ENCODE data around the gene NHLRC3.
"Not testable (repeated sequence)": the region's sequence is repeated elsewhere in the genome, so short reads cannot be mapped to it uniquely, and the experiment has no call there.

The NHLRC3 gene, protein sequence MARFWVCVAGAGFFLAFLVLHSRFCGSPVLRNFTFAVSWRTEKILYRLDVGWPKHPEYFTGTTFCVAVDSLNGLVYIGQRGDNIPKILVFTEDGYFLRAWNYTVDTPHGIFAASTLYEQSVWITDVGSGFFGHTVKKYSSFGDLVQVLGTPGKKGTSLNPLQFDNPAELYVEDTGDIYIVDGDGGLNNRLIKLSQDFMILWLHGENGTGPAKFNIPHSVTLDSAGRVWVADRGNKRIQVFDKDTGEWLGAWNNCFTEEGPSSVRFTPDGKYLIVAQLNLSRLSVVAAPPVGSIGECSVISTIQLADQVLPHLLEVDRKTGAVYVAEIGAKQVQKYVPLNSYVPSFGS

DNA sequence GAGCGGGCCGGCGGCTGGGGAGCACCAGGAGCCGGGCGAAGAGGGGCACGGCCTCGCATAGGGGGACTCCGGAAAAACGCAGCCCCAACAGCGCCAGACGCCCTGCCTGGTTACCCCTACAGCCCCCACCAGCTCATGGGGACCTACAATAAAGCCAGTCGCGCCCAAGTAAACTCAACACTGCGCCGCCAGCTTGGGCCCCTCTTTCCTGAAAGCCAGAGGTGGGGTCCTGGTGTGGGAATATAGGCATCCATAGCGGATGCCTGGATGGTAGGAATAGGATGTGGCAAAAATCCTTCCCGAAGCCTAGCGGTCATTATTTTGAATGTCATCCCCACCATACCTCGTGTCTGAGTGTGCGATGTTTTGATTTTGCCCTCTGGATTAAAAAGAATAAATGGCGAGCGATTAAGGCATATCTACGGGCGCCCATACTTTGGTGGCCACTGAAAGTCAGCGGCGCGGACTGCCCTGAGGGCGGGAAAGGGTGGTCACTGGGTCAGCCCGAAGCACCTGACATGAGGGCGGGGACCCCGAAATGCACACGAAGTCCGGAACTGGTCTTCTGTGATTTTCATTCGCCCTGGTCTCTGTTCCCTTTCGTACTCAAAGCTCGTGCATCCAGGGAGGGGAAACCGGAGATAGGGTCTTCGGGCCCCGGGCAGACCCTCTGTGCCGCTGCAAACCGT is at the start of gene NHLRC3, which contains the start of gene PROSER1:
Gene NHLRC3 (plus strand): TSS at position 577 of the 689 bp plus-strand sequence. CDS start 184 bp downstream, outside the sequence.
Gene PROSER1 (minus strand): TSS at position 210 of the 689 bp plus-strand sequence. CDS start 847 bp downstream, outside the sequence.
- DNase-seq, result peak; percentile 85

DNA sequence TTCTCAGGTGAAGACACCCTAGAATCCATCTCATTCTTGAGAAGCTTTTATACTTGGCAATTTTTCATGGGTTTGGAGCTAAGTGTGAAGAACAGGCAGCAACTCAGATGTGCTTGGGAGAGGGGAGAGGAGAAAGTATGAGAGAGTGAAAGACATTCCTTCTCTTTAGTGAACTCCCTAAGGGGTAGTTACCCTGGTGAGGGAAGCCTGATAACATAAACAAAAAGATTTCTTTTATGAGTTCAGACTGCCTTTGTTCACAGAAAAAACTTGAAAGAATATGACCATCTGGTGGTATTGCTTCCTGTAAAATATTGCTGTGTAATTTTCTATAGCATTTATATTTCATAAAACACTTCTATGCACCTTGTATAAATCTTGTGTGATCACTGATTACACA is 47.6 kb upstream of the NHLRC3 start, which contains the start of gene STOML3:
Gene STOML3 (minus strand): TSS at position 139 of the 400 bp plus-strand sequence. CDS start 110 bp downstream, at position 29.
- no peak for DNase-seq

DNA sequence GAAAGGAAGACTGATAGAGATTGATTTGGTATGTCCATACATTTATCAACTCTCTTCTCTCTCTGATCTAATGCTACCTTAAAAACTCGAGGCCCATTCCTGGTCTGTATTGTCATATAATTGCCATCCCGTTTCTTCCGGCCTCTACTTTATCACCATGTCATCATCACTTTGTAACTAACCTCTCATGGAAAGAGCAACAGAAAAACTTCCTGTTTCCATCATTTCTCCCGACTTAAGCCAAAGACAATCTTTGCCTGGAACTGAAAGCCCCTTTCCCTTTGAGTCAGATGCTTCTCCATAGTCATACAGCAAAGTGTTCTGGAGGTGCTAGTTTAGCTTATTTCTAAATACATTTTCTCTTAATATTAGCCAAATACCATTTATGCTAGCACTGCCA is 44.9 kb upstream of the NHLRC3 start:
- no peak for DNase-seq

DNA sequence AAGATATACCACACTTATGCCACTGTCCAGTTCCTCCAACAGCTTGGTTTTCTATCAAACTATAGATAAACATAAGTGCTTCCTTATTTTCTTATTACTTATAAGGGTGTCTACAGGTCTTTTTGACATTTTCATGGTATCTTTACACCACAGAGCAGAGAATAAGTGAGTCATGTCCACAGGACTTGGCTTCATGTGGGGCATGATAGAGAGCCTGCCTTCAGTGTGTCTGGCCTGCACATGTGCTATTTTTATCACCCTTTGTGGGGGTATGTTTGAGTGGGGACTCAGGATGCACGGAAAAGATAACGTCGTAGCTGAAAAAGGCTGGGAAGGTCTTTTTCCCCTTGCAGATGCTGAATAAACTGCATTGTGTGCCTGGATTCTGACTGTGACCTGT is 39.5 kb upstream of the NHLRC3 start:
- DNase-seq, result no peak

DNA sequence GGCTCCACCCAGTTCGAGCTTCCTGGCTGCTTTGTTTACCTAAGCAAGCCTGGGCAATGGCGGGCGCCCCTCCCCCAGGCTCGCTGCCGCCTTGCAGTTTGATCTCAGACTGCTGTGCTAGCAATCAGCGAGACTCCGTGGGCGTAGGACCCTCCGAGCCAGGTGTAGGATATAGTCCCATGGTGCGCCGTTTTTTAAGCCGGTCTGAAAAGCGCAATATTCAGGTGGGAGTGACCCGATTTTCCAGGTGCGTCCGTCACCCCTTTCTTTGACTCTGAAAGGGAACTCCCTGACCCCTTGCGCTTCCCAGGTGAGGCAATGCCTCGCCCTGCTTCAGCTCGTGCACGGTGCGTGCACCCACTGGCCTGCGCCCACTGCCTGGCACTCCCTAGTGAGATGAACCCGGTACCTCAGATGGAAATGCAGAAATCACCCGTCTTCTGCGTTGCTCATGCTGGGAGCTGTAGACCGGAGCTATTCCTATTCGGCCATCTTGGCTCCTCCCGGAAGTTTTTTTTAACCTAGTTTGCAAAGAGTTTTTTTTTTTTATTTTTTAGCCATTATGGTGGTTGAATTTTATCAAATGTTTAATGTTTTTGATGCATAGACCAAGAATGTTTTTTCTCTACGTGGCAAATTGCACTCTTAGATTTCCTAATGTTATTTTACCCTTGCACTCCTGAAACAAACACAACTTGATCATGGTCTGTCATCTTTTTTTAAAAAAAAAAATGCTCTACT is 31.7 kb upstream of the NHLRC3 start:
- DNase-seq, result not testable (repeated sequence)

DNA sequence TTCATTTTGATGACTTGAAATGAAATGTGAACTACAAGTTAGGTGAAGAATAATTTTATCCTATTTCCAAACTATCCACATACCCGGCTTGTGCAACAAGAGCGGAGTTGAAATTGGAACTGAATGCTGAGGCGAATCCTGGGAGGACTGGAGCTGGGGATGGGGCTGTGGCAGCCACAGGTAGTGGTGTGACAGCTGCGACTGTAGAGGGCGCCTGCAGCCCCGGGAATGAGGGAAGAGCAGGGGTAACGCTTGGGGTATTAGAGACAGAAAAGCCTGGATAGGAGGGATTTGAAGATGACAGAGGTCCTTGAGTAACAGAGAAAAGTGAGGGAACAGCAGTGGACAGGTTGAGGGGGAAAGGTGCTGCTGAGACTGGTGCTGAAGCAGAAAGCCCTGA is 25.6 kb upstream of the NHLRC3 start:
- DNase-seq, result no peak

DNA sequence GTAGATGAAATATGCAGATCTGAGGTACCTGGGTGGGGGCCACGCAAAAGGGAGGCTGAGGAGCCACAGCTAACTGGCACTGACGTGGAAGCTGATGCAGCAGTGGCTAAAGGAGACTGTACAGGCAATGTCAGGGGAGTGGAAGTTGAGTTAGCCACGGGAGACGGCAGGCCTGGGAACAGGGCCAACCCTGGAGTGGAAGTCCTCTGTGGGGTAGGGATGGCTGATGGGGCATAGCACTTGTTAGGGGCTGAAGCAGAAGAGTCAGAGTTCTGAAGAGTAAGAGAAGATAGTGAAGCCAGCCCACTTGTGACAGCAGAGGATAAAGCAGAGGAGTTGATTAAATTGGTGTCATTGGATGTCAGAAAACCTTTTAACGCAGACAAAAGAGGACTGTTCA is 24.8 kb upstream of the NHLRC3 start:
- no peak for DNase-seq

DNA sequence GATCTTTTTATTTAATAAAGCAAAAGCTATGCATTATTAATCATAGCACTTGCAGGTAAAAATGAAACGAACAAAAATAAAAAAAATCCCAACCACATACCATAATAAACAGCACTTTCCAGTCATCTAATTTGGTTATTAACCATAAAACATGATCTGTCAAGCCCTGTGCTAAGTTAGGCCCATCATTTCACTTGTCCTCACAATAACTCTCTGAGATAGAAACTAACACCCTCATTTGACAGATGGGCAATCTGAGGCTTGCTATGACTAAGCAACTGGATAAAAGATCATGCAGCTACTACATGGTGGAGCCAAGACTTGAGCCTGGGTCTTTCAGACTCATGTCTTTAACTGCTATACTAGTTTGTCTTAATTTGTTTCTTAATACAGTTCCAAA is 22.2 kb upstream of the NHLRC3 start:
- no peak for DNase-seq

DNA sequence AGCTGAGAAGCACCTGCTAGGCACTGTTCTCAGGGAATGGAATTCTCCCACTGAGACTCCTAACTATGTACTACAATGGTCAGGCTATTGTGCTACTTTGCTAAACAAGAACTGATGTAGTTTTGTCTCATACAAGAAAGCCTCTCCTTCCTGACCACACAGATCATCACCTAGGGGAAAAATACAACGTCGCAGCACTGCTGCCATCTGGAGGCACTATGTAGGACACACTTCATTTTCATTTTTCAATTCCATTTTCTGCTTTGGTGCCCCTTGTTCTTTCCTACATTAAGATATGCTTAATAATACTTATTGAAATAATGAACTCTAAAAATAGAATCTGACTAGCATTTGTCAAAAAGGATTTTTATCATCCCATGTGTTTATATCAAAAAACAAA is 21.5 kb upstream of the NHLRC3 start:
- DNase-seq, result no peak

DNA sequence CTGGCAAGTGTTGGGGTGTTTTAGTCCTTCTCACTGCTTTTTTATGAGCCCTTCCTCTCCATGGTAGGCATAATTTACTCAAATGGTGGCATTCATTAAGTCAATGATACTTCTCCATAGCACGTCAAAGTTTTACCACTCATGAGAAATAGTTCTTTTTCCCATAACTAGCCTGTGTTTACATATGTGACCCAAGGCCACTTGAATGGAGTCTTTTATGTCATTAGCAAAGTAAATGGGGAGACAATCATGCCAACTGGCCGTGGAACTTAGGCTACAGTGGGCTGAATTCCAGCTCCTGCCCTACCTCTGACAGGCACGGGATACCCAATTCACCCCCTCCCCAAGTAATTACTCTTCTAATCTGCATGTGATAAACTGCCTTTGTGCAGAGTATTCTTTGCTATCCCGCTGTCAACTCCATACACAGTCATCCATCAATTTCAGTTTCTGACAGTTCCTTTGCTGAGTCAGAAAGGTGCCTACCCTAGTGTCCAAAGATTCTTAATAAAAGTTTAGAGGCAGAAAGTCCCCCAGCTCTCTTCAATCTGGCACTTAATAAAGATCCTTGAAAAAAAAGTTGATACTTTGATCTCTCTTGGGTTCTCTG is 17.3 kb upstream of the NHLRC3 start:
- no peak for DNase-seq

DNA sequence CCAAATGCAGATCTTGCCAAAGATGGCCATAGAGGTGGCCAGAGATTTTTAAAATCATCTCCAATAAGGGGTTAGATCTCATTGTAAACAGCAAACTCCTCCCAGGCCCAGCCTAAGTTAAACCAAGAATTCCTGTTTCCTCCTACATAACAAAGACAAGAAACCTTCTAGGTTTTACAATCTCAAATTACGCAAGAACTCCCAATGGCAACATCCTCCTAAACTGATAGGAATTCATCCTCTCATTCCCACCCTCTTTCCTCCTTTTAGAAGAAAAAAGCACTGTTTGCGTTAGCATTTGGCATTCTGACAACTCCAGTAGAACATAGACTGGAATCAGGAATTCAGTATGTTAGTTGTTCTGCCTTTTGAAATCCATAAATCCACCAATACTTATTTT is 14.9 kb upstream of the NHLRC3 start:
- no peak for DNase-seq

DNA sequence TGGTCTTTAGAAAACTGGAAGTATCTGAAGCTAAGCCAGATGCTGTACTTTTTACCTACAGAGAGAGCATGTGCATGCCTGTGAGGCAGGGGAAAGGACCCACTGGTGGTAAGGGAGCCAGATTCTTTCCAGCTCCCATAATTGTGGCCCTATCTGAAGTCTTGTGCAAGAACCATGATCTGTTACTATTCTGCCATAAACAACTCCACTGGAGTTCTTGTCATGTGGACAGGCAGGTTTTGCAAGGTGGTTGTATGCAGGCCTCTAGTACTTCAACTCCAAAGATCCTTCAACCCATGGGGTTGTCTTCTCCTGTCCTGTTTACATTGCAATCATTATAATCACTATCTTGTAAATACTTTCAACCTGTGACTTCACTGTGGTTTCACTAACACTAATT is 14.5 kb upstream of the NHLRC3 start:
- no peak for DNase-seq

DNA sequence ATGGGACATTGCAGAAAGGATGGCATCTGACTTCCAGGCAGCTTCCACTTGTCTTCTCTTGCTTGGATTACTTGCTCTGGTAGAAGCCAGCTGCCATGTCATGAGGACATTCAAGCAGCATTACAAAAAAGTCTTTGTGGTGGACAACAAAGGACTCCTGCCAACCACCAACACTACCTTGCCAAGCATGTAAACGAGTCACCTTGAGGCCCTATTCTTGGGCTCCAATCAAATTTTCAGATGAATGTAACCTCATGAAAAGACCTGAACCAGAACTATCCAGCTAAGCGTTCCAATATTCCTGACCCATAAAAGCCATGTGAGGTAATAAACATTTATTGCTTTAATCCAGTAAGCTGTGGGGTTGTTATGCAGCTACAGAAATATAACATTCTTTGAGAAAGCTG is 12.8 kb upstream of the NHLRC3 start:
- DNase-seq, result no peak

DNA sequence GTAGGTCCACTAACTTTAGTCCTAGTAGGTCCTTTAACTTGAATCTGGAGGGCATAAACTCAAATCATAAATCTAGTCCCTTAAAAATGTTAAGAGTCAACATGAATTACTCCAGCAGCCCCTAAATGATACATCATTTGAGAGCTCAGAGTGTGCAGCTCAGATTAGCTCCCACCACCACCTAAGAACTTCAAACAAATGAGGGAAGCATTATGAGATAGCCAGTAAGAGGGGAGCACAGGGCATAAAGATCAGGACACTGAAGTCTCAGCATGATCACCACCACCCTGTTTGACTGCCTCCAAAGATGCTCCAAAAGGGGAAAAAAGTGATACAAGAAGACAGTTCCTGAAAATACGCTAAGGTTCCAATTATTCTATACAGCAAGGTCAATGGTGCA is 6.1 kb upstream of the NHLRC3 start:
- DNase-seq, result no peak

DNA sequence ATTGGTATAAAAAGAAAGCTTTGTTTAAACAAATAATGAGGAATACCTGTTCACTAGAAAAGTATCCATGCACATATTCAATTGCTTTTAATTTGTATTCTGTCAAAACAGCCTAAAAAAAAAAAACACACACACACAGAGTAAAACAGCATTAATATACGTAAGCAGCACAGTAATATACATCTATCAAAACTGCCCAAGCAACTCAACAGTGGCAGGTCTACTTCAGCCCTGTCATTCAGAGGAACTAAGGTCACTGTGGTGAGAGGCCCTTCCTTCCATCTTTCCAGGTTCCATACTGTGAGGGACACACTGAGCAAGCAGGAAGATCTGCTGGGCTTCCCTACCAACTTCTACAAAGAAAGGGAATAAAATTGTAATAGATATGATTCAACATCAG is 4.2 kb upstream of the NHLRC3 start:
- DNase-seq, result no peak

DNA sequence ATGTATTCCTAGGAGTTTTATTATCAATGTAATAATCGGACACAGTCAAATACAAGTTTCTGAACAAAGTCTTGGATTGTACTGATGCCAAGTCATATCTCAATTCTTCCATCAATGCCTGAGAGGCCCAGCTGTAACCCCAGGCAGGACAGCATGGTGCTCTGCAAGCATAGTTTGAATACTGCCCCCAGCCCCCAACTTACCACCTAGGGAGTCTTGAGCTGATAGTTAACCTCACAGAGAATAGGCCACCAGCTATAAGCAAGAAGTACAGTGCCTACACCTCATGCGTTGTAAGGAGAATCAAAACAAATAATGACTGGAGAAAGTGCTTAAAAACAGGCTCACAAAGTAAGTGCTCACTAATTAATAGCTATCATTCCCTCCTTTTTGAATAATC is 3.1 kb upstream of the NHLRC3 start:
- no peak for DNase-seq

DNA sequence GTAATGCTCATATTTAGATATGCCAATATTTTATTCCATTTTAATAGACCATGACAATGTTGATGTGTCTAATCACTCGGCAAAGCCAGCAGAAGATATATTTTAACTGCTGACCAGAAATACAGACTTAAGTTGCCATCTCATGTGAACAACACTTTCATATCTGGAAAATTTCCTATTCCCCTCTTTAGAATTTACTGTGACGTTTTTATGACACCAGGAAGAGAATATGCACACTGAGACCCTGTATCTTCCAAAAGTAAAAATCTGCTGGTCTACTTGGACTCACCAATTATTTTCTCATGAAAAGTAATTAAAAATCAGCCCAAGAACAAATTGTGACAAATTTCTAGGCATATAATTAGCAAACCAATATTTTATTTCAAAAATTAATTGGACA is 2.5 kb upstream of the NHLRC3 start:
- no peak for DNase-seq

DNA sequence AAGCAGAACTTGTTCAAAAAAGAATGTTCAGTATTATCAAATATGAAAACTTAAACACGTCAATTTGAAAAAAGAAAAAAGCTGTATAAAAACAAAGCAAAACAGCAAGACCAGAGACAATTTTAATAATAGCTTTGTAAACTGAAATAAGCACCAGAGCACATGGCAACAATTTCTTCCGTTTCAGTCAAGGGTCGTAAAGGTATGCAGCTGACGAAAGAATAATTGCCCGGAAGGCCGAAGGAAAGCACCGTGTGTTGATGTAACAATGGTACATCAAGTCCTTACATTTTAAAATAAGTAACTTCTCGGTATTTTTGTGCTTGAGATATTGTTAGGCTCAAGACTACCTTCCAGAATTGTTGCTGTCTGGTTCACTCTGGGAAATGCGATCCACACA is 2.0 kb upstream of the NHLRC3 start:
- DNase-seq, result peak; percentile 23

DNA sequence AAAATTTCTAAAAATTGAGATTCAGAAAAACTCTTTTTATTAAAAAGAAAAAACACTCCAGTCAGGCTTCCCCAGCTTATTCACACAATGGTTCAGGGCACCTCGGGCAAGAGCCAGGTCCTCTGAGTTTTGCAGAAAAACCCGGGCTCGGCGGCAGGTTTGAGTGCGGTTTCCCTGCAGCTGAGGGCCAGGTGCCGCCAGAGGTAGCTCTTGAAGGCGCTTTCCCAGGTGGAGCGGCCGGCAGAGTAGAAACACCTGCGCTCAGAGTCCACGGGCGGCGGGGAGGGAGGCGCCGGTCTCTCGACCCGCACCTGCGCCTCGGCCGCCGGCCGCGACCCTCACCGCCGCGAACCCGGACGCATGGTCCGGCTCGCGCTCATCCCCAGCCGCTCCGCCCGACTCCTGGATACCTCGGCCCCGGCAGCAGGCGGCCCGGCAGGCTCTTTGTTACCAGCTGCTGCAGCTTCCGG is 811 bp upstream of the NHLRC3 start:
- no peak for DNase-seq

DNA sequence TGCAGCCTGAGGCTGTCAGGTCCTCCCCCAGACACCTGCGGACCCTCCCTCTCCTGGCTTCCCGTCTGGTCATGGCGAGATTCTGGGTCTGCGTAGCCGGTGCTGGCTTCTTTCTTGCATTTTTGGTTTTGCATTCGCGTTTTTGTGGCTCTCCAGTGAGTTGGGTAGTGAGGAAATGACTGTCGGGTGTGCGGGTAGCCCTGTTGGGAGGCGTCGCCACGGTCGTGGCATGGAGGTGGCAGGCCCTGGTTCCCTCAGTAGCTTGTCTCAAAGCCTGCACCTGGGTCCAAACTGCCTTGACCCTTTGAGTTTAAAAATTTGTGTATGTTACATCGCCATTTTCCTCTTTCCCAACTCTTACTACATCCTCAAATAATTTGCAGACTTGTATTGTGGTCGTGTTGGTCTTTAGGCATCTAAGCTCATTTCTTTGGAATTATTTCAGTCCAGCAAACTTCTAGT is 344 bp downstream of the NHLRC3 start:
- DNase-seq, result peak; percentile 71

DNA sequence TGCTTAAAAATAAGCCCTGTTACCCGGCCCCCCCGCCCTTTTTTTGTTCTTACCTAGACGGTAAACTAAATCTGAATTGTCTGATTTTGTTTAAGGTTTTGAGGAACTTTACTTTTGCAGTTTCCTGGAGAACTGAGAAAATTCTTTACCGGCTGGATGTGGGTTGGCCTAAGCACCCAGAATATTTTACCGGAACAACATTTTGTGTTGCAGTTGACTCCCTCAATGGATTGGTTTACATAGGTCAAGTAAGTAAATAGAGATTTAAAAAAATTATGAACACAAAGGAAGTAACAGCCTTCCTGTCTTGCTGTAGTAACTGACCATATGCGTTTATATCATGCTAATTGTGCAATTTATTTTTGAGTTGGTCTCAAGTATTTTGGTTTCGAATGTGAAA is 785 bp downstream of the NHLRC3 start:
- DNase-seq, result no peak

DNA sequence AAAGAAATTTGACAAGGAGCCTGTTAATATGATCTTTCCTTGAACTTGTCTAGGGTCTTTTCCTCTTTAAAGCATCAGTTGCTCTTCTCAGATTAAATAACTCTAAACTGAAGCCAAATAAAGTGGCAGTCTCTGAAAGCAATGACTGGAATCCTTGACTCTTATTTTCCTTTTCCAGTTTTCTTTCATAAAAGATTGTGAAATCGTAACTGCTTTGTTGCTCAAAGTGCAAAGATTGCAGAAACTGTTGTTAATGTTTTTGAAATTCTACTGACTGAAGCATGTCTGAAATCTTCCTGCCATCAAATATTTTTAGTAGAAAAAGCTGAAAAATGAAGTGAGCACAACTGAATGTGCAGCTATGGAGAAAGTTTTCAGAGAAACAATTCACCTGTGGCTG is 1.9 kb downstream of the NHLRC3 start:
- no peak for DNase-seq

DNA sequence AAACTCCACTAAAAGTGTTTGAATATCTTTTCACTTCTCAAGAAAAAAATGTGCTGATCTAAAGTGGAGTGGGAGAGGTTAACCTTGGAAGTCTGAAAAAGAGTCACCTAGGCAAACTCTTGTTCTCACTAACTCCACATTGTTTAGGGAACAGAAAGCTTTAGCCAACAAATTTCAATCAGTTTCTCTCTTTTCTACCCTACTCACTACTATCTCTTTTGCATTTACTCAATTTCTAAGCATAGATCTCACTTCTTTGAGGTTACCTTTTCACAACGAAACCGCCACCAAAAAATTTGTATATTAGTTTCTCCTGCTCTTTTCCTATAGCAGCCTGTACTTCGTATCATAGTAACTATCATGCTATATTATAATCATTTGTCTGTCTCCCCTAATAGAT is 6.3 kb downstream of the NHLRC3 start:
- DNase-seq, result no peak

Measured in stimulated activated CD4-positive, alpha-beta T cell treated with anti-CD3 and anti-CD28 coated beads, Interleukin-15, amount 100 ng/mL, for 24 hours (primary cell).